Neural cell (in vitro differentiated cells): Measurements from ENCODE around the gene RAB3C. TPM values are rescaled to one million over a fixed set of nuclear protein-coding genes. Genes with fewer than 3 reads are reported as not detected.

Experiments used
- H2AFZ ChIP-seq: fragments of 200-600, 300-800 bp; sonication (generic), shearing (Covaris generic); 2 replicates; pipeline ENCODE4 v1.6.0; 2014; ENCODE audit warnings: low read depth, mild to moderate bottlenecking, antibody characterized with exemption, low read length, moderate library complexity
- H3F3A ChIP-seq: fragments of 200-600 bp; shearing (Covaris generic); 2 replicates; pipeline ENCODE4 v1.6.1; 2016; ENCODE audit warnings: mild to moderate bottlenecking, moderate library complexity, mixed read lengths, antibody characterized with exemption, low read length; ENCODE audit not compliant: insufficient read depth, poor library complexity, severe bottlenecking
- H3K27ac ChIP-seq: fragments of 200-600, 300-800 bp; sonication (generic), shearing (Covaris generic); 2 replicates; pipeline ENCODE4 v1.5.1; 2014; ENCODE audit warnings: mild to moderate bottlenecking, low read length, moderate library complexity
- H3K27me3 ChIP-seq: fragments of 300-800, 200-600 bp; sonication (generic), shearing (Covaris generic); 2 replicates; pipeline ENCODE4 v1.6.0; 2014; ENCODE audit warnings: mild to moderate bottlenecking, low read depth, low read length, moderate library complexity; ENCODE audit not compliant: insufficient read depth
- H3K36me3 ChIP-seq: fragments of 300-800, 200-600 bp; sonication (generic), shearing (Covaris generic); 2 replicates; pipeline ENCODE4 v1.5.1; 2014; ENCODE audit warnings: mild to moderate bottlenecking, antibody characterized with exemption, low read length, moderate library complexity; ENCODE audit not compliant: insufficient read depth
- H3K4me2 ChIP-seq: fragments of 300-800, 200-600 bp; sonication (generic), shearing (Covaris generic); 2 replicates; pipeline ENCODE4 v1.6.0; 2014; ENCODE audit warnings: mild to moderate bottlenecking, low read length
- H3K4me3 ChIP-seq: fragments of 300-800, 200-600 bp; sonication (generic), shearing (Covaris generic); 2 replicates; pipeline ENCODE4 v1.5.1; 2014; ENCODE audit warnings: mild to moderate bottlenecking, low read length, moderate library complexity
- H3K79me2 ChIP-seq: fragments of 200-600 bp; shearing (Covaris generic); replicated peaks from 2 replicates; pipeline ENCODE4 v1.6.0; 2014; ENCODE audit warnings: mild to moderate bottlenecking, low read length, moderate library complexity; ENCODE audit not compliant: insufficient read depth
- H3K9ac ChIP-seq: fragments of 300-800, 200-600 bp; sonication (generic), shearing (Covaris generic); 2 replicates; pipeline ENCODE4 v1.6.1; 2016; ENCODE audit warnings: mild to moderate bottlenecking, low read length, mixed read lengths
- H3K9me2 ChIP-seq: fragments of 200-600 bp; shearing (Covaris generic); 2 replicates; pipeline ENCODE4 v1.6.1; 2016; ENCODE audit warnings: mild to moderate bottlenecking, low read length, mixed read lengths; ENCODE audit not compliant: insufficient read depth
- H3K9me3 ChIP-seq: fragments of 200-600, 300-800 bp; sonication (generic), shearing (Covaris generic); 2 replicates; pipeline ENCODE4 v1.6.1; 2016; ENCODE audit warnings: mild to moderate bottlenecking, mixed run types, low read length, moderate library complexity, mixed read lengths
- H4K20me1 ChIP-seq: fragments of 200-600 bp; shearing (Covaris generic); 2 replicates; pipeline ENCODE4 v1.6.1; 2016; ENCODE audit warnings: mild to moderate bottlenecking, mixed run types; ENCODE audit not compliant: insufficient read depth
- CTCF ChIP-seq: fragments of 450-650 bp; IDR thresholded peaks from 2 replicates; pipeline ENCODE4 v1.5.1; 2014; ENCODE audit warnings: antibody characterized with exemption, mild to moderate bottlenecking, moderate library complexity; ENCODE audit not compliant: poor library complexity, severe bottlenecking
- EP300 ChIP-seq: fragments of 450-650 bp; conservative IDR thresholded peaks from 2 replicates; pipeline ENCODE4 v1.6.1; 2014; ENCODE audit warnings: antibody characterized with exemption, mild to moderate bottlenecking, moderate library complexity; ENCODE audit not compliant: poor library complexity, severe bottlenecking
- EZH2 ChIP-seq: fragments of 200-600, 300-800 bp; shearing (Covaris generic), sonication (generic); IDR thresholded peaks from 2 replicates; pipeline ENCODE4 v1.6.1; 2014; ENCODE audit warnings: antibody characterized with exemption, low read length, borderline replicate concordance, mild to moderate bottlenecking; ENCODE audit not compliant: insufficient read depth, poor library complexity, severe bottlenecking
- MXI1 ChIP-seq: fragments of 450-650 bp; conservative IDR thresholded peaks from 2 replicates; pipeline ENCODE4 v1.6.1; 2014; ENCODE audit warnings: antibody characterized with exemption, mild to moderate bottlenecking; ENCODE audit not compliant: poor library complexity, severe bottlenecking
- POLR2AphosphoS5 ChIP-seq: IDR thresholded peaks from 2 replicates; pipeline ENCODE4 v1.6.1; 2012
- RAD21 ChIP-seq: fragments of 450-650 bp; conservative IDR thresholded peaks from 2 replicates; pipeline ENCODE4 v1.6.1; 2014; ENCODE audit warnings: antibody characterized with exemption, mild to moderate bottlenecking, moderate library complexity
- SMC3 ChIP-seq: fragments of 450-650 bp; conservative IDR thresholded peaks from 2 replicates; pipeline ENCODE4 v1.6.1; 2014; ENCODE audit warnings: antibody characterized with exemption, mild to moderate bottlenecking, moderate library complexity; ENCODE audit not compliant: poor library complexity
- TAF1 ChIP-seq: IDR thresholded peaks from 2 replicates; pipeline ENCODE4 v1.6.1; 2012; ENCODE audit warnings: low read depth
- polyA plus RNA-seq: library from polyadenylated mRNA; depleted of rRNA; stranded (reverse); fragments of >200 nt; gene quantifications from 2 replicates; pipeline ENCODE4 v1.2.3, GENCODE V29; 2014
- TF ChIP-seq, protein P1 (sequence below): IDR thresholded peaks from 2 replicates; pipeline ENCODE4 v1.6.1; 2012; ENCODE audit warnings: borderline replicate concordance

Gene RAB3C
- polyA plus RNA-seq, 1 donor from 2014 or later, result 94.3 TPM

GRCh38 chr5:58803056-58803455 lies 220.2 kb downstream of the RAB3C start:
- no peaks in the 10 kb centered on the region for H3K79me2 ChIP-seq
- TF ChIP-seq POLR2AphosphoS5 (no peak), TAF1 (no peak), EZH2 (no peak), MXI1 (no peak), CTCF (no peak), SMC3 (no peak), RAD21 (no peak), EP300 (no peak)
- TF ChIP-seq, protein P1, sequence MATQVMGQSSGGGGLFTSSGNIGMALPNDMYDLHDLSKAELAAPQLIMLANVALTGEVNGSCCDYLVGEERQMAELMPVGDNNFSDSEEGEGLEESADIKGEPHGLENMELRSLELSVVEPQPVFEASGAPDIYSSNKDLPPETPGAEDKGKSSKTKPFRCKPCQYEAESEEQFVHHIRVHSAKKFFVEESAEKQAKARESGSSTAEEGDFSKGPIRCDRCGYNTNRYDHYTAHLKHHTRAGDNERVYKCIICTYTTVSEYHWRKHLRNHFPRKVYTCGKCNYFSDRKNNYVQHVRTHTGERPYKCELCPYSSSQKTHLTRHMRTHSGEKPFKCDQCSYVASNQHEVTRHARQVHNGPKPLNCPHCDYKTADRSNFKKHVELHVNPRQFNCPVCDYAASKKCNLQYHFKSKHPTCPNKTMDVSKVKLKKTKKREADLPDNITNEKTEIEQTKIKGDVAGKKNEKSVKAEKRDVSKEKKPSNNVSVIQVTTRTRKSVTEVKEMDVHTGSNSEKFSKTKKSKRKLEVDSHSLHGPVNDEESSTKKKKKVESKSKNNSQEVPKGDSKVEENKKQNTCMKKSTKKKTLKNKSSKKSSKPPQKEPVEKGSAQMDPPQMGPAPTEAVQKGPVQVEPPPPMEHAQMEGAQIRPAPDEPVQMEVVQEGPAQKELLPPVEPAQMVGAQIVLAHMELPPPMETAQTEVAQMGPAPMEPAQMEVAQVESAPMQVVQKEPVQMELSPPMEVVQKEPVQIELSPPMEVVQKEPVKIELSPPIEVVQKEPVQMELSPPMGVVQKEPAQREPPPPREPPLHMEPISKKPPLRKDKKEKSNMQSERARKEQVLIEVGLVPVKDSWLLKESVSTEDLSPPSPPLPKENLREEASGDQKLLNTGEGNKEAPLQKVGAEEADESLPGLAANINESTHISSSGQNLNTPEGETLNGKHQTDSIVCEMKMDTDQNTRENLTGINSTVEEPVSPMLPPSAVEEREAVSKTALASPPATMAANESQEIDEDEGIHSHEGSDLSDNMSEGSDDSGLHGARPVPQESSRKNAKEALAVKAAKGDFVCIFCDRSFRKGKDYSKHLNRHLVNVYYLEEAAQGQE, result no peak
- H3K27me3 ChIP-seq, result no peaks in the 10 kb centered on the region
- peaks cover 3% of the 10 kb centered on the region for H3F3A ChIP-seq
- H2AFZ ChIP-seq, result no peak overlapping the region
- H3K27ac ChIP-seq, result peak overlapping the region; percentile 63
- H4K20me1 ChIP-seq, result no peaks in the 10 kb centered on the region
- H3K4me3 ChIP-seq, result peak overlapping the region; percentile 11
- peak overlapping the region; percentile 7 for H3K9ac ChIP-seq
- no peaks in the 10 kb centered on the region for H3K36me3 ChIP-seq
- H3K9me2 ChIP-seq, result no peaks in the 10 kb centered on the region
- H3K9me3 ChIP-seq, result no peaks in the 10 kb centered on the region
- peak overlapping the region; percentile 19 for H3K4me2 ChIP-seq

DNA sequence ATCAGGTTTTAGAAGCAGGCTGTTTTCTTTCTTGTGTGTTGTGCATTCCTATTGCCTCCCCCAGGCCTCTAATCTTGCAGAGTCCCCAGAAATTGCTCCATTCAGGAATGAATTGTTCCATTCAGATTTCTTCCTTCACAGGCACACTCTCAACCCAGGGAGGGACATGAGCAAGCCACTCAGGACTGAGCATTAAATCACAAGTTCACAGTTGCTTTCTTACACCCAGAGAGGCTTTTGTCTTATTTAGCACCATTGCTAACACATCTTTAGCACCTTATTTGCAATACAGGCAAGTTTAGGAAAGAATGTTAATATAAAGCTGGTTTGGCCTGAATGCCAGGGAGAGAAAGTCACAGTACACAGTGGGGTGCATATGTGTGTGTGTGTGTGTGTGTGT lies 221.4 kb downstream of the RAB3C start:
- H3K9ac ChIP-seq, result no peak overlapping the region
- no peaks in the 10 kb centered on the region for H3K9me3 ChIP-seq
- peak overlapping the region; percentile 1 for H3K4me2 ChIP-seq
- peak overlapping the region; percentile 54 for H3K27ac ChIP-seq
- H3F3A ChIP-seq, result peaks cover 3% of the 10 kb centered on the region
- TF ChIP-seq RAD21 (no peak), TAF1 (no peak), SMC3 (no peak), POLR2AphosphoS5 (no peak), MXI1 (no peak), CTCF (no peak), EZH2 (no peak), EP300 (no peak)
- TF ChIP-seq, protein P1, result no peak
- H3K4me3 ChIP-seq, result no peak overlapping the region
- no peaks in the 10 kb centered on the region for H3K79me2 ChIP-seq
- no peaks in the 10 kb centered on the region for H3K9me2 ChIP-seq
- H4K20me1 ChIP-seq, result no peaks in the 10 kb centered on the region
- no peak overlapping the region for H2AFZ ChIP-seq
- no peaks in the 10 kb centered on the region for H3K27me3 ChIP-seq
- H3K36me3 ChIP-seq, result no peaks in the 10 kb centered on the region
